Cerebellar nuclear complex (tissue), 1 donor: ENCODE data around the gene APCDD1L.
"Not testable (repeated sequence)": the region's sequence is repeated elsewhere in the genome, so short reads cannot be mapped to it uniquely, and the experiment has no call there.

Experiments used
- DNase-seq, 2 experiments: peaks; one replicate each; lab custom pipeline; 2025; lab: John Stamatoyannopoulos, UW

The APCDD1L gene

GRCh38 chr20:58514321-58515232, 622 bp downstream of the APCDD1L start:
- DNase-seq, result no peak

- DNase-seq, result no peak
Measured at GRCh38 chr20:58513580-58514285, 1.5 kb downstream of the APCDD1L start.

- no peak for DNase-seq
Measured at GRCh38 chr20:58512808-58513552, 2.2 kb downstream of the APCDD1L start.

GRCh38 chr20:58511861-58512260, 3.3 kb downstream of the APCDD1L start:
- DNase-seq, result no peak

GRCh38 chr20:58511364-58511763, 3.8 kb downstream of the APCDD1L start:
- DNase-seq, result no peak

GRCh38 chr20:58510921-58511320, 4.3 kb downstream of the APCDD1L start:
- DNase-seq, result no peak

GRCh38 chr20:58508762-58509395, 6.3 kb downstream of the APCDD1L start:
- DNase-seq, result no peak

GRCh38 chr20:58506999-58507398, 8.2 kb downstream of the APCDD1L start:
- DNase-seq, result not testable (repeated sequence)

- no peak for DNase-seq
Measured at GRCh38 chr20:58504566-58504965, 10.6 kb downstream of the APCDD1L start.

GRCh38 chr20:58503668-58504067, 11.5 kb downstream of the APCDD1L start:
- DNase-seq, result no peak

GRCh38 chr20:58500256-58500655, 14.9 kb downstream of the APCDD1L start:
- no peak for DNase-seq

GRCh38 chr20:58498470-58499068, 16.6 kb downstream of the APCDD1L start:
- no peak for DNase-seq

GRCh38 chr20:58497724-58498469, 17.3 kb downstream of the APCDD1L start:
- no peak for DNase-seq

- no peak for DNase-seq
Measured at GRCh38 chr20:58497076-58497641, 18.0 kb downstream of the APCDD1L start.

GRCh38 chr20:58496429-58496769, 18.8 kb downstream of the APCDD1L start:
- DNase-seq, result no peak

GRCh38 chr20:58495623-58496428, 19.4 kb downstream of the APCDD1L start:
- DNase-seq, result no peak

- no peak for DNase-seq
Measured at GRCh38 chr20:58494923-58495622, 20.1 kb downstream of the APCDD1L start.

- no peak for DNase-seq
Measured at GRCh38 chr20:58492795-58493524, 22.2 kb downstream of the APCDD1L start.
